AML-193 (cell line): ENCODE results near the gene CABP4.

Source experiments
- DNase-seq, 2 experiments: peaks; one replicate each; lab custom pipeline; 2025; lab: John Stamatoyannopoulos, UW

CABP4 gene

DNA sequence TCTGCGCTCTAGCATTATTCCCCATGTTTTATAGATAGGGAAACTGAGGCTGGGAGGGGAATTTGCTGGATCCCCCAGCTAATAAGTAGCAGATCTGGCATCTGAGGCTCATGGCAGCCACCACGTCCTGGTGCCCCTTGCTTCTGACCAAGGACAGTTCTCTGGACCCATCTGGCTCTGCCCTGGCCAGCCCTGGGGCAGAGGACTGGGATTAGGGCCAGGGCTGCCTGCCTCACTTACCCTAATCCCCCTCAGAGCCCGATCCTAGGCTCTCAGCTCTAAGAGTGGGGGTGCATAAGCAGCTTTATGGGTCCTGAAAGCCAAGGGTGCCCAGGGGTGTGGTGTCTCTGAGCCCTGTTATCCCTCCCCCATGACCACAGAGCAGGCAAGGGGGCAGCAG, at the start of gene CABP4:
TSS of gene CABP4 (plus strand) at position 301 of the 400 bp plus-strand sequence. CDS start at position 371, 70 bp downstream.
- no peak for DNase-seq

DNA sequence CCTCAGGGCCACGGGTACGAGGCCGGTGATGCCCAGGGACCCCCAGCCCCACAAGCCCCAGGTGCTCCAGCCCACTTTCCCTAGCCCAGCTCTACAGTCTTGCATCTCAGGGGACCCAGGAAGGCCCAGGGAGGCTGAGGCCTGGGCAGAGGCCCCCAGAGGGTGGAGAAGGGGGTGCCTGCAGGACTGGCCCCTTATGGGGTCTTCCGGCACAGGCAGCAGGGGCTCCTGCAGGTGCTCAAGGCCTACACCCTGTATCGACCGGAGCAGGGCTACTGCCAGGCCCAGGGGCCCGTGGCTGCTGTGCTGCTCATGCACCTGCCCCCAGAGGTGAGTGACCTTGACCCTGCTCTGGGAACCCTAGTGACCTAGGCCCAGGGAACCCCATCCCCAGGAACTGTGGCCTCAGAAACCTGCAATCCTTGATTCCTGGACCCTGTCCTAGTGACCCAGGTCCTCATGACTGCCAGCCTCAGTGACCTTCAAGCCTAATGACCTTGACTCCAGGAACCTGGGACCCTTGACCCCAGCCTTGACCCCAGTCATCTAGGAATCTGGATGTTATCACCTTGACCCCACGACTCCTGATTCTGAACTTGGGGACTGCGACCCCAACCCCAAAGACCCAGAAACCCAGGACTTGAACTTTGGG, 49.3 kb upstream of the CABP4 start:
- DNase-seq: no peak

DNA sequence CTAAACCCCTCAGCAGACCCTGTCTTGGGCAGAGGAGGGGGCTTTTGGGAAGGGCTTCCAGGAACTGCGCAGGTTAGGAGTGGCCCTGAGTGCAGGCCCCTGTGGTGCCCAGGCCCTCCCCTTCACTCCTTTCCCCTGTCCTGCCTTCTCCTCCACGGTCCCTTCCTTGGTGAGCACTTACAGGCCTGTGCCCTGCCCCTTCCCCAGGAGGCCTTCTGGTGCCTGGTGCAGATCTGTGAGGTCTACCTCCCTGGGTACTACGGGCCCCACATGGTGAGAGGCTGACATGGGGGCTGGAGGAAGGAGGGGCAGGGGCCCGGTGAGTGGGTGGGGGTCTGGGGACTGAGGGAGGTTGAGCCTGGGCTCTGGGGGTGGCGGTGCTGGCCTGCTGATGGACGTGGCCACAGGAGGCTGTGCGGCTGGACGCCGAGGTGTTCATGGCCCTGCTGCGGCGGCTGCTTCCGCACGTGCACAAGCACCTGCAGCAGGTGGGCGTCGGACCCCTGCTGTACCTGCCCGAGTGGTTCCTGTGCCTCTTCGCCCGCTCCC, 48.7 kb upstream of the CABP4 start:
- no peak for DNase-seq

DNA sequence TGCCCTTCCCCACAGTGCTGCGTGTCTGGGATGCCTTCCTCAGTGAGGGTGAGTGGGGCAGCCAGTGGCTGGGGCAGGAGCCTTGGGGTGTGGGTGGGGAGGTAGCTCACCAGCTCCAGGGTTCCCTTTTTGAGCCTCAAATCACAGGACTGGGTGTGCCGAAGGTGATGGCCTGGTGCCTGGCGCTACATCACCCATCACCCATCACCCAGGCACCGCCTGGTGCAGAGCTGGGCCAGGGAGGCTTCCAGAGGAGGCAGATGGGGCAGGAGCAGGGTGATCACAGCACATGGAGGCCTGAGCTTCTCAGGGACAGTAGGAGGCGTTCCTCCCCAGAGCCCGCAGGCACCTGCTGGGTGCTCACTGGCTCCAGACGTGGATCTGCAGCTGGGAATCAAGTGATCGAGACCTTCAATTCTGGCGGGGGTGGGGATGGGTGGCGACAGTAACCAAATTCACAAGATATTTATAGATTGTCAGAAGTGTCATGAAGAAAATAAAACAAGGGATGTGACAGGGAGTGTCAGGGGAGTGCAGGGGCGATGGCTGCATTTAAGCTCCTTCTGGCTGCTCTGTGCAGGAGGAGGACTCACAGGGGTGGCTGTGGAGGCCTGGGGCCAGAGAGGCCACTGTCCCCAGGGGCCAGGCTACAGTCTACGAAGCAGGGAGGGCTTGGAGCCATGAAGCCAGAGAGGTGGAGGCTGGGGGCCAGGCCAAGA, 48.0 kb upstream of the CABP4 start:
- no peak for DNase-seq

DNA sequence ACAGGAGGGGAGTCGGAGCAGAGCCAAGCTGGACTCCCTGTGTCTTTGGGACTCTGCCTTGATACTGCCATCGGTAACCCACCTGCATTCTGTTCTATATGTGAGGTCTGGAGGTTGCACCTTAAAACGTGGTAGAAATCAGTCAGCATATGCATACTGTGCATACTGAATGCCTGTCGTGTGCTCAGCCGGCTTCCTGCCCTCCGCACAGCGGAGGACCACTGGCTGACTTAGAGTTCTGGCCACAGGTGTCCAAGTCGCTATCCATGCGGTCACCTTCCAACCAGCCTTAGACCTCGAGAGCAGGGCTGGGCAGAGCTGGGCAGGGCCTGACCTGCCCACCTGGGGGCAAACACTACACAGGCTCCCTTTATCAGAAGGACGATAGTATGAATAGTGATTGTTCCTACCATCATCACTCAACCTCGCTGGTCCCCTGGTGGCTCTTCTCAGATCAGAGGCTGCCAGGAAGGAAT, 47.4 kb upstream of the CABP4 start:
- no peak for DNase-seq

DNA sequence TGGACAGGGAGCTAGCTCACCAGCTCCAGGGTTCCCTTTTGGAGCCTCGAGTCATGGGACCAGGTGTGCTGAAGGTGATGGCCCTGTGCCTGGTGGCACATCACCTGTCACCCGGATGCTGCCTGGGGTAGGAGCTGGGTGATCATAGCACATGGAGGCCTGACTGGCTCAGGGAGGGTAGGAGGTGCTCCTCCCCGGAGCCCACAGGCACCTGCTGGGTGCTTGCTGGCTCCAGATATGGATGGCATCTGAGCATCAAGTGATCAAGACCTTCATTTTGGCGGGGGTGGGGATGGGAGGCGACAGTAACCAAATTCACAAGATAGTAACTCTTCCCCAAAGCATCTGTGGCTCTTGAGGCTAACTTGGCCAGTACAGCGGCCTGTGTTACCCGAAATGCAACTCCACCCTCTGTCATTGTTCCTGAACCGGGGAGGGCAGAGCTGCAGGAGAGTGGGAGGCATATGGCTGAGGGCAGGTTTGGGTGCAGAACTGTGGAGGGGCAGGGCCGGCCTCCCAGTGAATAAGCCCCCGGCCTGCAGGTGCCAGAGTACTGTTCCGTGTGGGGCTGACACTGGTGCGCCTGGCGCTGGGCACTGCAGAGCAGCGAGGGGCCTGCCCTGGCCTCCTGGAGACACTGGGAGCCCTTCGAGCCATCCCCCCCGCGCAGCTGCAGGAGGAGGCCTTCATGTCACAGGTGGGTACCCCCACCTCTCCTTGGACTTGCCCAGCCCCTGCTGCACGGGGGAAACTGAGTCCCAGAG, 46.5 kb upstream of the CABP4 start:
- no peak for DNase-seq

DNA sequence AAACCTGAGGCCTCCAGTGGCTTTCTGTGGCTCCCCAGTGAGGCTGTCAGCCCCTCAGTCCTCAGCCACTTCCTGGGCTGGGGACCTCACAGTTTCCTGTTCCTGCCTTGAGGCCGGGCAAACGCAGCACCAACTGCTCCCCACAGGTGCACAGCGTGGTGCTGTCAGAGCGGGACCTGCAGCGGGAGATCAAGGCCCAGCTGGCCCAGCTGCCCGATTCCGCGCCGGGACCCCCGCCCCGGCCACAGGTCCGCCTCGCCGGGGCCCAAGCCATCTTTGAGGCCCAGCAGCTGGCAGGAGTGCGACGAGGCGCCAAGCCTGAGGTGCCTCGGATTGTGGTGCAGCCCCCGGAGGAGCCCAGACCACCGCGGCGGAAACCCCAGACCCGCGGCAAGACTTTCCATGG, 45.9 kb upstream of the CABP4 start:
- DNase-seq: peak; percentile 10 to 52

DNA sequence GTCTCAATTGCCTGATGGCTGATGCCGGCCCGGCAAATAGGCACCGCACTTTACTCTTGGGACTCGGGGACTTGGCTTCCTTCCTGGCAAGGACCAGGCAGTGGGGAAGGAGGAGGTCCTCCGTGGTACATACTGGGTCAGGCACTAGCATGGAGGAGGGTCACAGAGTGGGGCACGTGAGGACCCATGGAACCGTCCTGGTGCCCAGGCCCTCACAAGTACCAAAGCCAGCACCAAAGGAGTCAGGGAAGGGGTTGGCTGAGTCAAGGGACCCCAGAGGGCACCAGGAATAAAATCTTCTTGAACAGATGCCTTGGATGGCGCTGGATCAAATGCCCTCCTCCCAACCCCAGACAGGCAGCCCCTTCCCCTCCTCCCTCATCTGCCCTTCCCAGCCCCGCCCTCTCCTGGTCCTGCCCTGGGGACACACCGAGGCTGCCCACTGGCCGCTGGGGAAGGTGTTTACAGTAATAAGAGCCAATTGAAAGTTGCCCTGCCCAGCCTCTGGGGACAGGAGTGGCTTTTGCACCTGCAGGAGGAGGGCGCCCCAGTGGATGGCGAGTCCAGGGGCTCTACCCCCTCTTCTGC, 45.3 kb upstream of the CABP4 start:
- DNase-seq: no peak

DNA sequence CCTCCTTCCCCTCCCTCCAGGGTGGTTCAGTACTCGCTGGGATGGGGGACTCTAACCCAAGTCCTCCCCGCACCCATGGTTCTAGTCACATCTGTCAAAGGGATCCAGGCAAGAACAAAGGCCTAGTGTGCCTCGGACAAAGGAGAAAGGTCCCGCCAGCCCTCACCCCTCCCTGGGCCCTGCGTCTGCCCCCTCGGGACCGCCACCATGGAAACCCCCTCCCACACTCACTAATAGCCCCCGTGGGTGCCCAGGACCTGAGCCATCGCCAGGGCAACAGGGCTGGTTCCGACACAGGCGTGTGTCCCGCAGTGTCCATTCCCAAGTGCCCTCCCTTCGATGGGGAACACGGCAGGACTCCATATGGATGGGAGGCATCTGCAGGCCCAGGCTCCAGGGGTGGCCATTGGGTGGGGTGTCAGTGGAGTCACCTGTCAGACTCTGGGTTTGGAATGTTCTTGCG, 44.8 kb upstream of the CABP4 start:
- DNase-seq: no peak

DNA sequence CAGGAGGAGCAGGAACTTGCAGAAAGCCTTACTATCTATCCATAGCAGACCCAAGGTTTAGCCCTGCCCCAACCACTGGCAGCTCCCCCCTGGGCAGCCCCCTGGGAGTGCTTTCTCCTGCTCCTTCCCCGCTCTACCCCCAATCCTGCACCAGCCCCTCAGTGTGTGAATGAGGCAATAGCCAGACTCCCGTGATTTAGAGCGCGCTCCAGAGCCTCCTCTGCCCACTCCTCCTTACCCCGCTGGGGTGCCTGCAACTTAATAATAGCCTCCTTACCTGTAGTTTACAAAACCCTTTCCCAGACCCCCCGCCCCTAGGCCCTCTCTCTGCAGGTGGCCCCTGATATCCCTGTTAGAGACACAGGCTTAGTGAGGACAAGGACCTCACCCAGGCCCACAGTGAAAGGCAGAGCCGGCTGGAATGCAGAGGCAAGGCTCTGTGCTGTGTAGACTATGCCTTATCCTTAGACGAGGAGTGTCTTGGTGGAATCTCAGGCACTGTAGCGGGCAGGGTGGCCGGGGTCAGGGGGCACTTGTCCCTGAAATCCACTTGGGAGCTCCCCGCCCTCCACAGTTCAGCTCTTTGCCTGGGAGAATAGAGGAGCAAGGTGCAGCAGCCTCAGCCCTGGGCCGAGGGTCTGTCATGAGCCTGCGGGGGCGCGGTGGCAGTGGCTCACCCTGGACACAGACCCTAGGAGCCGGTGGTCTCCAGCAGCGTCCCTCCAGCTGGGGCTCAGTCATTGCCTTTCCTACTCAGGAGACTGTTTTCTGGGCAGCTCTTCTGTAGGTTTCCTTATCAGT, 44.0 kb upstream of the CABP4 start:
- no peak for DNase-seq

DNA sequence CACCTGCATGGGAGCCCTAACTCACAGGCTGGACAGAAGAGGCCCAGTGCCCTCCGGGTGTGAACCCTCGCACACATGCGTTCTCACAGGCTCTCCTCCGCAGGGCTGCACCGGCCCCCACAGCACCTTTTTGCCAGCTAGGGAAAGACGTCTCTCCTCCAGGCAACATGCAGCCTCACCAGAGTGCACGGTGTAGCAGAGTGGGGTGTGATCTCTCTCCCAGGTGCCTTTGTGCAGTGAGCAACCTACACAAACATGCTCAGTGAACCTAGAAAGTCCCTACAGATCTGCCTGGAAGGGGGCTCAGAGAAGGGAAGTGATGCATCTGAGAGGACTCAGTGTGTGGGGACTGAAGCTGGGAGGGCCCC, 43.4 kb upstream of the CABP4 start:
- no peak for DNase-seq

DNA sequence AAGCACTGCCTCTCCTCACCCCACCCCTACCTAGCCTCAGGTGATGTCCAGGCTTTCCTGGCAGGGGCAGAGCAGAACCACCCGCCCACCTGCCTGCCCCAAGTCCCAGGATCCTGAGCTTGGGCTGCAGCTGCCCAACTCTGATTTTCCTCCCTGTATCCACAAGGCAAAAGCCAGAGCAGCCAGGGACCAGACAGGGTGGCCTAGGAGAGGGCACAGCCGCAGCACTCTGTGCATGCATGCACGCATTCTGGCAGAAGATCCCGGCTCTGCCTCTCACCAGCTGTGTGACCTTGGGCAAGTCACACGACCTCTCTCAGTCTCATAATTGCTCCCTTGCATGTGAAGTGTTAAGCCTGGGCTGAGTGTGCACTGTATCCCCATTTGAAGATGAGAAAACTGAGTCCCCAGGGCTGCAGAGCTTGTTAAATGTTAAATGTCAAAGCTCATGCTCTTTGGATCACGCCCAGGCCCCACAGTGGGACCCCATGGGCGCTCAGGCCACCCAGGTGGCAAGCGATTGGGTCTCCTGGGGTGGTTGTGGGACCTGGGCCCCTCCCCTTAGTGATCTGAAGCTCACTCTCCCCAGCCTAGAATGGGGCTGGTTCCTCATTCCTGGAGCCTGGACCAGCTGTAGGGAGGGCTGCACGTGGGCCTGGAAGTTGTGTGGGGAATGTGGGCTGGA, 42.5 kb upstream of the CABP4 start:
- DNase-seq: no peak

DNA sequence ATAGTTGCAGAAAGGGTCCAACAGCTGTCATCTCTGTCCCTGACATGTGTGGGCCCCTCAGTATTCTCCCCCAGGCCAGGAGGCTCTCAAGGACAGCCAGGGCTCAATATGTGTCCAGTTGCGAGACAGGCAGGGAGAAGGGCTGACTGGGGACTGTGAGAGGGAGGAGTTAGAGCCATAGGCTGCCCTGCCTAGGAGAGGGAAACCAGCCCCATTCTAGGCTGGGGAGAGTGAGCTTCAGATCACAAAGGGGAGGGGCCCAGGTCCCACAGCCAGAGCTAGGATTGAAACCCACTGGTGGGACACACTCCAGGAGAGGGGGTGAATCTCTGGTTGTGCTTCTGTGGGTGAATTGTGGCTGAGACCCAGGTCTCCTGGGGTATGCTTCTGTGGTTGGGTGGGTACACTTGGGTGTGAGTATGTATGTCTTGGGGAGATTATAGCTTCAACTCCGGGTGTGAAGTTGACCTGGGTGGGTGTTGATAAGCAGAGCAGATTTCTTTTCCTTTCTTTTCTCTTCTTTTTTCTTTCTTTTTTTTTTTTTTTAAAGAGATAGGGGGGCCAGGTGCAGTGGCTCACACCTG, 41.8 kb upstream of the CABP4 start:
- no peak for DNase-seq

DNA sequence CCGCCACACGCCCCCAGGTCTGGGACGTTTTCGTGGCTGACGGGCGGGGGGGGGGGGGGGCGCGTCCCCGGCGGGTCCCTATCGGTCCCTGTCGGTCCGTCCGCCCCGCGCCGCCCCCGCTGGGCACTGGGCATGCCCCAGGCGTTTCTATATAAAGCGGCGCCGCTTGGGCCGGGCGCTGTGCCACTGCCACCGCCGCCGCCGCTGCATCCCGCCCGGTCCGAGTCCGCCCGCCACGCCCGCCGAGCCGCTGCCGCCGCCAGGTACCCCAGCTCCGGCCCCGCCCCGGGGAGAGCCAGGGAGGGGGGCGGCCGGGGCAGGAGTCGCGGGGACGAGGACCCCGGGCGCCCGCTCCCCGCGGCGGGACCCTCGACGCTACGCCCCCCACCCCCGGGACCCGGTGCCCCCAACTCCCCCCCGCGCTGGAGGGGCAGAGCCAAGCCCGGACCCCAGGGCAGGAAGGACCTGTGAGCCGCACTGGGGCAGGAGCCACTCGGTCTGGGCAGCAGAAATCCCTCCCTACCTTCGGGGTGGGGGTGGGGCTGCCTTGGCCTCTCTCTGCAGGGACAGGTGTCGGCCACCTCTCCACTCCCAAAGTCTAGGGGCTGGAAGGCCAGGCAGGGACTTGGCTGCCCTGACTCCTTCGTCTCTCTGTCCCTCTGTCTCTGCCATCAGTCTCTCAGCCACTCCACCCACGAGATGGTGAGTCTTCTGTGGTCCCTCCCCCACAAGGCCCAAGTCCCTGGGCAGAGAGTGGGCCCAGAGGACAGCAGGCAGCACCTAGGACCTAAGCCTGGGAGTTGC, 39.5 kb upstream of the CABP4 start, which contains the start of gene CARNS1:
TSS of gene CARNS1 (plus strand) at position 178 of the 804 bp plus-strand sequence. CDS start at position 700, 522 bp downstream.
- no peak for DNase-seq

DNA sequence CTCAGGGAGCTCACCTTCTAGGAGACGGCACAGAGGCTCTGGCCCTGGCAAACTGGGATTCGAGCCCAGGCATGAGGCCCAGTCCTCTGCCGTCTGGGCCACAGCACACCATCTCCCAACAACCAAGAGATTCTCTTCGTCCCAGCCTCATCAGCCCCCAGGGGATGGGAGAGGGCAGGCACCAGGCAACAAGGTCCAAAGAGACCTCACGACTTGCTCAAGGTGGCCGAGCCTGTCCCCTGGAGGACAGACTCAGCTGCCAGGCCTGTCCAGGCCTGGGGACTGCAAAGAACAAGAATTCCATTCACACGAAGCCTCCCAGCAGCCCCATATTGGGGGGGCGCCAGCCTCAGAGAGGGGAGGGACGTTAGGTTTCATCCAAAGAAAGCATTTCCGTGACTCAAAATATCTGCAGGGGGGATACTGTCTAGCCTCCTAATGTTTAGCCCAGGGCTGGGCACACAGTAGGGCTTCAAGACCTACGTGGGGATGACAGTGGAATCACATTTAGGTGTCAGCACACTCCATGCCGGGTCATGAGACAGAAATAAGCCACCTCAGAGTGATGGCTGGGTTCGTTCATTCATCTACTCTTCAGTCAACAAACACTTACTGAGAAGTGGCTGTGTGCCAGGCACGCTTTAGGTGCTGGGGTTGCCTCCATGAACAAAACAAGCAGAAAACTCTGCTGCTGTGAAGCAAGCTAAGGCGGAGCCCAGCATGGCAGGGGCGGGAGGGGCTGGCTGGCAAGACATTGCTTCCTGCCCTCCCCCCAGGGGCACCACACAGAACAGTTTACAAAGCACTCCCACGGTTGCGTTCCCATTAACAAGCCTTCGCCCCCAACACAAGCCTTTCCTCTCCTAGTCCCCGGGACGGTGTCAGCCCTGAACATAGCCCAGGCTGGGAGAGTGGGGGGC, 38.5 kb upstream of the CABP4 start:
- no peak for DNase-seq

DNA sequence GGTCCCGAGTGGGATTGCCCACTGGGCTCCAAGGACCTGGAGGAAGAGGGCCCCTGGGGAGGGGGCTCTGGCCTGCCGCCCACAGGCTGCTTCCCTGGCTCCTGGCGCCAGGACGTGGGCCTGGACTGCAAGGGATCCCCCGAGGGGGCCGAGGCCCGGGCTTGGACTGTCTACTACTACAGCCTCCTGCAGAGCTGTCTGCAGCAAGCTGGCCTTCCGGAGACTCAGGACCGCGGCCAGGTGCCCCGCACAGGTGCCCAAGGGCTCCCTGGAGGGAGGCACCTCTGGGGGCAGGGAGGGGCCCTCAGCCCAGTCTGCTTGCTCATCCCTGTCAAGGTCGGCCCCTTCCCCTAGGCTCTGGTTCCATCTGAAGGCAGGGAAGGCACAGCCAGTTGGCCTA, 37.7 kb upstream of the CABP4 start:
- DNase-seq: no peak

DNA sequence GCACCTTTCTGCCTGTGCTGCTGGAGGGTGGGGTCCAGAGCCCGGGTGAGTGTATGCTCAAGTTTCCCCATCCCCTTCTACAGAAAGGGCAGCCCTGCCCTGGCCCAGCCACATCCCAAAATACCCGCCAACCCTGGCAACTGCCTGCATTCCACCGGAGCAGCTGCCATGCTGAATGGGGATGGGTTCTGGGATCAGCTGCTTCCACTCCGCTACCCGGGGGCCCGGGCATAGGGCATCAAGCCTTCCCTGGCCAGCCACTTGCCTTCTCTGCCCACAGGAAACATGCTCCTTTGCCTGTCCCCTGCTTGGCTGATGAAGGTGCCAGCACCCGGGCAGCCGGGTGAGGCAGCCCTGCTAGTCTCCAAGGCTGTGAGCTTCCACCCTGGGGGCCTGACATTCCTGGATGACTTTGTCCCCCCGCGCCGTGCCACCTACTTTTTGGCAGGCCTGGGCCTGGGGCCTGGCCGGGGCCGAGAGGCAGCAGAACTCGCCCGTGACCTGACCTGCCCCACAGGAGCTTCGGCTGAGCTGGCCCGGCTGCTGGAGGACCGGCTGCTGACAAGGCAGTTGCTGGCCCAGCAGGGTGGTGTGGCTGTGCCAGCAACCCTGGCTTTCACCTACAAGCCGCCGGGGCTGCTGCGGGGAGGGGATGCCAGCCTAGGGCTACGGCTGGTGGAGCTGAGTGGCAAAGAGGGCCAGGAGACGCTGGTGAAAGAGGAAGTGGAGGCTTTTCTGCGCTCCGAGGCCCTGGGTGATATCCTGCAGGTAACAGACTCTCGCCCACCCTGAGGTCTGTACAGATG, 36.5 kb upstream of the CABP4 start:
- peak; percentile 13 to 53 for DNase-seq
